H1 (cell line): ENCODE measurements around the gene NBPF1.
"Not testable (repeated sequence)": the region's sequence is repeated elsewhere in the genome, so short reads cannot be mapped to it uniquely, and the experiment has no call there.

Experiments used
- YY1 ChIP-seq: IDR thresholded peaks from 2 replicates; pipeline ENCODE4 v1.6.1; 2011; ENCODE audit warnings: low read depth, mild to moderate bottlenecking, low read length
- ZNF274 ChIP-seq: IDR thresholded peaks from 2 replicates; pipeline ENCODE4 v1.7.0; 2012; ENCODE audit warnings: low read length, borderline replicate concordance; ENCODE audit errors: extremely low read depth

GRCh38 chr1:16559688-16560087 lies 53.7 kb downstream of the NBPF1 start:
- not testable (repeated sequence) for TF ChIP-seq ZNF274, YY1
